GM12878 (cell line): ENCODE data around the gene TENT4B. TPM values are rescaled to one million over a fixed set of nuclear protein-coding genes. Genes with fewer than 3 reads are reported as not detected.

Experiments used
- ATAC-seq: fragments of 200-7000 bp; cut with Tn5 transposase; 3 replicates; pipeline ENCODE4 v1.9.1; 2020; ENCODE audit warnings: mild to moderate bottlenecking, moderate library complexity
- BruUV-seq: library from RNA; stranded (reverse); fragments of 400-500 nt; replicated peaks from 2 replicates; lab custom pipeline; 2021; lab: Mats Ljungman, UMichigan
- CTCF ChIA-PET: fragments of 300-600 bp; sonication (Branson Sonifier 250); formaldehyde crosslinking; extraction: SDS; loops from one replicate; lab custom pipeline; 2021; ENCODE audit warnings: inconsistent platforms; lab: Yijun Ruan, JAX
- POLR2A ChIA-PET: fragments of 350-600 bp; formaldehyde crosslinking; extraction: SDS; loops from one replicate; lab custom pipeline; 2021; ENCODE audit warnings: inconsistent platforms; lab: Charles Lee
- RAD21 ChIA-PET: fragments of 300-600 bp; sonication (Branson Sonifier 250); formaldehyde crosslinking; loops from one replicate; lab custom pipeline; 2023; ENCODE audit warnings: antibody characterized with exemption; ENCODE audit not compliant: unreplicated experiment; lab: Charles Lee
- SMC1A ChIA-PET: fragments of 300-600 bp; sonication (Branson Sonifier 250); formaldehyde crosslinking; loops from one replicate; lab custom pipeline; 2023; ENCODE audit not compliant: unreplicated experiment, uncharacterized antibody; lab: Charles Lee
- DNase-seq: peaks from one replicate; pipeline ENCODE4 v3.0.0-alpha.2; 2011; ENCODE audit warnings: low read depth, low spot score
- FAIRE-seq: peaks from 3 replicates; lab custom pipeline; 2011; peaks lifted over from hg19 to GRCh38; lab: Jason Lieb, UNC
- H2AFZ ChIP-seq: 2 replicates; pipeline ENCODE4 v1.6.0; 2011; ENCODE audit warnings: low read depth, low read length, control low read depth; ENCODE audit not compliant: control insufficient read depth
- H3K27ac ChIP-seq: 2 replicates; pipeline ENCODE4 v1.5.1; 2011; ENCODE audit warnings: control low read depth; ENCODE audit not compliant: control insufficient read depth, insufficient read depth
- H3K27me3 ChIP-seq, 2 experiments: replicated peaks in 1 of 2; 2 replicates each; pipeline versions ENCODE4 v1.6.0 to v1.6.1; 2011; ENCODE audit warnings: low read length in 1 of 2; ENCODE audit not compliant: control insufficient read depth in 2 of 2, insufficient read depth in 2 of 2
- H3K36me3 ChIP-seq, 2 experiments: 2 replicates each; pipeline ENCODE4 v1.5.1; 2011; ENCODE audit warnings: low read length in 1 of 2; ENCODE audit not compliant: control insufficient read depth in 2 of 2, insufficient read depth in 2 of 2
- H3K4me1 ChIP-seq: 2 replicates; pipeline ENCODE4 v1.6.1; 2011; ENCODE audit warnings: mild to moderate bottlenecking, low read length, moderate library complexity, mixed read lengths; ENCODE audit not compliant: control insufficient read depth, insufficient read depth
- H3K4me2 ChIP-seq: 2 replicates; pipeline ENCODE4 v1.6.0; 2011; ENCODE audit warnings: control low read depth; ENCODE audit not compliant: control insufficient read depth, insufficient read depth
- H3K4me3 ChIP-seq: fragments of 200-600 bp; sonication (generic); 2 replicates; pipeline ENCODE4 v1.5.1; 2016
- H3K79me2 ChIP-seq: 2 replicates; pipeline ENCODE4 v1.6.0; 2011; ENCODE audit warnings: low read length; ENCODE audit not compliant: control insufficient read depth, insufficient read depth
- H3K9ac ChIP-seq: 2 replicates; pipeline ENCODE4 v1.8.0; 2011; ENCODE audit warnings: low read length, control low read depth, mixed read lengths; ENCODE audit not compliant: control insufficient read depth, insufficient read depth
- H3K9me3 ChIP-seq: replicated peaks from 3 replicates; pipeline ENCODE4 v1.5.1; 2011; ENCODE audit warnings: mild to moderate bottlenecking, low read length; ENCODE audit not compliant: control insufficient read depth, insufficient read depth
- H4K20me1 ChIP-seq: 2 replicates; pipeline ENCODE4 v1.6.0; 2011; ENCODE audit not compliant: control insufficient read depth, insufficient read depth
- FOXK2 ChIP-seq: fragments of 450-650 bp; IDR thresholded peaks from 2 replicates; pipeline ENCODE4 v1.6.1; 2017; ENCODE audit warnings: mild to moderate bottlenecking, moderate library complexity
- WGBS: methylation state at CpG from one replicate; pipeline ENCODE4 v1.1.6; 2016; ENCODE audit warnings: low lambda C conversion rate; ENCODE audit not compliant: insufficient replicate concordance, insufficient coverage; ENCODE audit errors: missing lambda C conversion rate; 5-methylcytosine and 5-hydroxymethylcytosine counted together
- in situ Hi-C: fragments of 300-500 bp; cut with MboI; formaldehyde crosslinking; loops from 9 replicates; pipeline ENCODE4 v1.14.3; 2018; ENCODE audit warnings: mixed read lengths
- intact Hi-C: fragments of 100-400 bp; cut with micrococcal nuclease; formaldehyde crosslinking; loops from one replicate; pipeline ENCODE4 v1.14.2; 2022; ENCODE audit not compliant: unreplicated experiment
- polyA plus RNA-seq, 11 experiments: library from polyadenylated mRNA; depleted of rRNA in 4 of 11; unstranded in 6 of 11; stranded (reverse) in 5 of 11; fragments of >200 nt; fragmentation: Nextera tagmentation in 4 of 11; fragmentation: Illumina TruSeq in 1 of 11; extraction: Ambion mirVana in 4 of 11; extraction: Trizol in 1 of 11; gene quantifications; 1 replicate in 1 of 11; 2 replicates in 10 of 11; pipeline versions ENCODE4 v1.2.1 to v1.2.3, GENCODE V29; 2011 to 2016; ENCODE audit warnings: inconsistent platforms in 2 of 11, missing spikeins in 2 of 11, low read depth in 1 of 11
- total RNA-seq, 4 experiments: library from RNA; depleted of rRNA in 3 of 4; stranded (reverse); fragments of >200 nt in 3 of 4; fragmentation: Illumina TruSeq in 1 of 4; extraction: Trizol in 1 of 4; gene quantifications; 2 replicates each; pipeline versions ENCODE4 v1.2.1 to v1.2.3, GENCODE V29; 2013 to 2021
- TF ChIP-seq, protein P1 (sequence below): fragments of 150-350 bp; IDR thresholded peaks from 2 replicates; pipeline ENCODE4 v1.6.1; 2016; ENCODE audit warnings: low read depth, low read length
- TF ChIP-seq, protein P2 (sequence below): IDR thresholded peaks from 2 replicates; pipeline ENCODE4 v1.6.1; 2012; ENCODE audit warnings: low read depth, low read length, improper control_type of control experiment
- TF ChIP-seq, protein P3 (sequence below): IDR thresholded peaks from 2 replicates; pipeline ENCODE4 v1.6.1; 2012; ENCODE audit warnings: improper control_type of control experiment, low read depth, low read length; ENCODE audit not compliant: insufficient replicate concordance
- TF ChIP-seq, protein P4 (sequence below), 3 experiments: IDR thresholded peaks in 2 of 3; conservative IDR thresholded peaks in 1 of 3; 2 replicates each; pipeline ENCODE4 v1.5.1; 2011; ENCODE audit warnings: low read depth in 3 of 3, low read length in 3 of 3, mild to moderate bottlenecking in 3 of 3, control low read depth in 2 of 3, moderate library complexity in 2 of 3, inconsistent platforms in 1 of 3, mixed read lengths in 1 of 3; ENCODE audit not compliant: control insufficient read depth in 2 of 3, insufficient read depth in 1 of 3; ENCODE audit errors: extremely low read depth in 1 of 3

The TENT4B gene
- total and polyA plus RNA-seq, 10 of the 15 experiments (the other 5 are each of a cell fraction or from before 2014, with no cell fraction given): 4.4 to 16.7 (median 10.8) TPM

DNA sequence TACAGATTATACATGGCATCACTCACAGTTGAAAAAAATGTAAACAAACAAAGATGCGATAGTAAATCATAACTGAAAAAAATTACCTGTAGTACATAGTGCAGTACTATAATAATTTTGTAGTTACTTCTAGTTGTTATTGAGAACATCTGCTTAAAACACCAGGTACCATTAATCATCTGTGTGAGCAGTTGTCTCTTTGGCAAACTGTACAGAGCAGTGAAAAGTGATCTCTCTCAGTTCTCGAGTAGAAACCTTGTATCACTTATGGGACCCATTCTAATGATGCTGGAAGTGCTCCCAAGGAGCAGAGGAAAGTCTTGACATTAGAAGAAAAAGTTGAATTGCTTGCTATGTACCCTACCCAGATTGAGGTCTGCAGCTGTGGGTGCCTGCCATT lies 8.9 kb upstream of the TENT4B start (continued):
- TF ChIP-seq, protein P1, sequence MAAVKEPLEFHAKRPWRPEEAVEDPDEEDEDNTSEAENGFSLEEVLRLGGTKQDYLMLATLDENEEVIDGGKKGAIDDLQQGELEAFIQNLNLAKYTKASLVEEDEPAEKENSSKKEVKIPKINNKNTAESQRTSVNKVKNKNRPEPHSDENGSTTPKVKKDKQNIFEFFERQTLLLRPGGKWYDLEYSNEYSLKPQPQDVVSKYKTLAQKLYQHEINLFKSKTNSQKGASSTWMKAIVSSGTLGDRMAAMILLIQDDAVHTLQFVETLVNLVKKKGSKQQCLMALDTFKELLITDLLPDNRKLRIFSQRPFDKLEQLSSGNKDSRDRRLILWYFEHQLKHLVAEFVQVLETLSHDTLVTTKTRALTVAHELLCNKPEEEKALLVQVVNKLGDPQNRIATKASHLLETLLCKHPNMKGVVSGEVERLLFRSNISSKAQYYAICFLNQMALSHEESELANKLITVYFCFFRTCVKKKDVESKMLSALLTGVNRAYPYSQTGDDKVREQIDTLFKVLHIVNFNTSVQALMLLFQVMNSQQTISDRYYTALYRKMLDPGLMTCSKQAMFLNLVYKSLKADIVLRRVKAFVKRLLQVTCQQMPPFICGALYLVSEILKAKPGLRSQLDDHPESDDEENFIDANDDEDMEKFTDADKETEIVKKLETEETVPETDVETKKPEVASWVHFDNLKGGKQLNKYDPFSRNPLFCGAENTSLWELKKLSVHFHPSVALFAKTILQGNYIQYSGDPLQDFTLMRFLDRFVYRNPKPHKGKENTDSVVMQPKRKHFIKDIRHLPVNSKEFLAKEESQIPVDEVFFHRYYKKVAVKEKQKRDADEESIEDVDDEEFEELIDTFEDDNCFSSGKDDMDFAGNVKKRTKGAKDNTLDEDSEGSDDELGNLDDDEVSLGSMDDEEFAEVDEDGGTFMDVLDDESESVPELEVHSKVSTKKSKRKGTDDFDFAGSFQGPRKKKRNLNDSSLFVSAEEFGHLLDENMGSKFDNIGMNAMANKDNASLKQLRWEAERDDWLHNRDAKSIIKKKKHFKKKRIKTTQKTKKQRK: no peak
- TF ChIP-seq, protein P2, sequence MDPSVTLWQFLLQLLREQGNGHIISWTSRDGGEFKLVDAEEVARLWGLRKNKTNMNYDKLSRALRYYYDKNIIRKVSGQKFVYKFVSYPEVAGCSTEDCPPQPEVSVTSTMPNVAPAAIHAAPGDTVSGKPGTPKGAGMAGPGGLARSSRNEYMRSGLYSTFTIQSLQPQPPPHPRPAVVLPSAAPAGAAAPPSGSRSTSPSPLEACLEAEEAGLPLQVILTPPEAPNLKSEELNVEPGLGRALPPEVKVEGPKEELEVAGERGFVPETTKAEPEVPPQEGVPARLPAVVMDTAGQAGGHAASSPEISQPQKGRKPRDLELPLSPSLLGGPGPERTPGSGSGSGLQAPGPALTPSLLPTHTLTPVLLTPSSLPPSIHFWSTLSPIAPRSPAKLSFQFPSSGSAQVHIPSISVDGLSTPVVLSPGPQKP: no peak

DNA sequence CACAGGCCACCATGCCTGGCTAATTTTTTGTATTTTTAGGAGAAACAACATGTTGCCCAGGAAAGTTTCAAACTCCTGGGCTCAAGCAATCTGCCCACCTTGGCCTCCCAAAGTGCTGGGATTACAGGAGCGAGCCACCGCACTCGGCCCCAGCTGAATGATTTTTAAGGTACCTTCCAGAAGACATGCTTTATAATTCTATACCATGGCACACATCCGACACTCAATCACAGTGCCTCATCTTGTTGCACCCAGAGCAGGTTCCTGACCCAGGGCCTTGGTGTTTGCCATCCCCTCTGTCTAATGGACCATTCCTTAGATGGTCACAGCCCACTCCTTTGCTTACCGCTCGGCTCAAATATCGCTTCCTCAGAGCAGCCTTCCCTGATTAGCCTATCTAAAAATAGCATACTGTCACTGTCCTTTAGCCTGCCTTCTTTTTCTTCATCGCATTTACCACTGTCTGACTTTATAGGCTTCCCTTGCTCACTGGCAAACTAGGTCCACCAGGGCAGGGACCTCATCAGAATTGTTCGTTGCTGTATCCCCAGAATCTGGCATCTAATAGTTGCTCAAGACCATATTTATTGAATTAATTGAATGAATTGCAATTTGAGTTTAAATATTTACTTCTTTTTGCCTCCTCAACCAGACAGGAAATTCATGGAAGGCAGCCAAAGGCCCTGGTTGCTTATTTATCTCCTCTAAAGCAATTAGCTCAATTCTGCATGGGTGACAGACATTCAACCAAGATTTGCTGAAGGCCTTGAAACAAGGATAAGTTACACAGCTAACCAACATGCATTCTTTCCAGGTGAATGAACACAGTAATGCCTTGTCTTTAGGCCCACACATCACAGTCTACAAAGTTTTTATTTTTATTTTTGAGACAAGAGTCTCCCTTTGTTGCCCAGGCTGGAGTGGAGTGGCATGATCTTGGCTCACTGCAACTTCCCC lies 6.3 kb upstream of the TENT4B start:
- no peak for FAIRE-seq
- TF ChIP-seq, protein P3, sequence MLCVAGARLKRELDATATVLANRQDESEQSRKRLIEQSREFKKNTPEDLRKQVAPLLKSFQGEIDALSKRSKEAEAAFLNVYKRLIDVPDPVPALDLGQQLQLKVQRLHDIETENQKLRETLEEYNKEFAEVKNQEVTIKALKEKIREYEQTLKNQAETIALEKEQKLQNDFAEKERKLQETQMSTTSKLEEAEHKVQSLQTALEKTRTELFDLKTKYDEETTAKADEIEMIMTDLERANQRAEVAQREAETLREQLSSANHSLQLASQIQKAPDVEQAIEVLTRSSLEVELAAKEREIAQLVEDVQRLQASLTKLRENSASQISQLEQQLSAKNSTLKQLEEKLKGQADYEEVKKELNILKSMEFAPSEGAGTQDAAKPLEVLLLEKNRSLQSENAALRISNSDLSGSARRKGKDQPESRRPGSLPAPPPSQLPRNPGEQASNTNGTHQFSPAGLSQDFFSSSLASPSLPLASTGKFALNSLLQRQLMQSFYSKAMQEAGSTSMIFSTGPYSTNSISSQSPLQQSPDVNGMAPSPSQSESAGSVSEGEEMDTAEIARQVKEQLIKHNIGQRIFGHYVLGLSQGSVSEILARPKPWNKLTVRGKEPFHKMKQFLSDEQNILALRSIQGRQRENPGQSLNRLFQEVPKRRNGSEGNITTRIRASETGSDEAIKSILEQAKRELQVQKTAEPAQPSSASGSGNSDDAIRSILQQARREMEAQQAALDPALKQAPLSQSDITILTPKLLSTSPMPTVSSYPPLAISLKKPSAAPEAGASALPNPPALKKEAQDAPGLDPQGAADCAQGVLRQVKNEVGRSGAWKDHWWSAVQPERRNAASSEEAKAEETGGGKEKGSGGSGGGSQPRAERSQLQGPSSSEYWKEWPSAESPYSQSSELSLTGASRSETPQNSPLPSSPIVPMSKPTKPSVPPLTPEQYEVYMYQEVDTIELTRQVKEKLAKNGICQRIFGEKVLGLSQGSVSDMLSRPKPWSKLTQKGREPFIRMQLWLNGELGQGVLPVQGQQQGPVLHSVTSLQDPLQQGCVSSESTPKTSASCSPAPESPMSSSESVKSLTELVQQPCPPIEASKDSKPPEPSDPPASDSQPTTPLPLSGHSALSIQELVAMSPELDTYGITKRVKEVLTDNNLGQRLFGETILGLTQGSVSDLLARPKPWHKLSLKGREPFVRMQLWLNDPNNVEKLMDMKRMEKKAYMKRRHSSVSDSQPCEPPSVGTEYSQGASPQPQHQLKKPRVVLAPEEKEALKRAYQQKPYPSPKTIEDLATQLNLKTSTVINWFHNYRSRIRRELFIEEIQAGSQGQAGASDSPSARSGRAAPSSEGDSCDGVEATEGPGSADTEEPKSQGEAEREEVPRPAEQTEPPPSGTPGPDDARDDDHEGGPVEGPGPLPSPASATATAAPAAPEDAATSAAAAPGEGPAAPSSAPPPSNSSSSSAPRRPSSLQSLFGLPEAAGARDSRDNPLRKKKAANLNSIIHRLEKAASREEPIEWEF: no peak
- TF ChIP-seq FOXK2: no peak
- TF ChIP-seq, protein P4, sequence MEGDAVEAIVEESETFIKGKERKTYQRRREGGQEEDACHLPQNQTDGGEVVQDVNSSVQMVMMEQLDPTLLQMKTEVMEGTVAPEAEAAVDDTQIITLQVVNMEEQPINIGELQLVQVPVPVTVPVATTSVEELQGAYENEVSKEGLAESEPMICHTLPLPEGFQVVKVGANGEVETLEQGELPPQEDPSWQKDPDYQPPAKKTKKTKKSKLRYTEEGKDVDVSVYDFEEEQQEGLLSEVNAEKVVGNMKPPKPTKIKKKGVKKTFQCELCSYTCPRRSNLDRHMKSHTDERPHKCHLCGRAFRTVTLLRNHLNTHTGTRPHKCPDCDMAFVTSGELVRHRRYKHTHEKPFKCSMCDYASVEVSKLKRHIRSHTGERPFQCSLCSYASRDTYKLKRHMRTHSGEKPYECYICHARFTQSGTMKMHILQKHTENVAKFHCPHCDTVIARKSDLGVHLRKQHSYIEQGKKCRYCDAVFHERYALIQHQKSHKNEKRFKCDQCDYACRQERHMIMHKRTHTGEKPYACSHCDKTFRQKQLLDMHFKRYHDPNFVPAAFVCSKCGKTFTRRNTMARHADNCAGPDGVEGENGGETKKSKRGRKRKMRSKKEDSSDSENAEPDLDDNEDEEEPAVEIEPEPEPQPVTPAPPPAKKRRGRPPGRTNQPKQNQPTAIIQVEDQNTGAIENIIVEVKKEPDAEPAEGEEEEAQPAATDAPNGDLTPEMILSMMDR (IDR thresholded peaks at IDR 0.05 in 2 of 3, conservative IDR thresholded peaks at IDR 0.05 in 1 of 3; ENCODE audit: control insufficient read depth in 2 of 3, extremely low read depth in 1 of 3, insufficient read depth in 1 of 3, low read depth in 3 of 3, low read length in 3 of 3): no peak

More for the DNA sequence above, 6.3 kb upstream of the TENT4B start:
- H3K4me1 ChIP-seq: peaks cover 4% of the 10 kb centered on the region
- no peaks in the 10 kb centered on the region for H3K27me3 ChIP-seq
- ATAC-seq (no peak), DNase-seq (no peak)
- intact Hi-C loops (no loop called here), in situ Hi-C loops (no loop called here)
- no TSS peak for BruUV-seq
- ChIA-PET SMC1A (interaction anchor here (1.0 kb wide), 1 partner anchor 64 kb away, joined by 3 read pairs; no protein-coding TSS in a partner anchor), POLR2A (no interaction called here), RAD21 (interaction anchor here (1.2 to 1.7 kb wide), 2 partner anchors 64 to 79 kb away, joined by 4 to 5 read pairs; no protein-coding TSS in a partner anchor), CTCF (interaction anchor here (1.3 to 2.5 kb wide), 2 partner anchors 64 to 79 kb away, joined by 6 to 9 read pairs; no protein-coding TSS in a partner anchor)
- WGBS: 91% methylated on average over 9 of the region's 9 CpGs
- no peak overlapping the region for H3K27ac ChIP-seq
- H2AFZ ChIP-seq: no peak overlapping the region
- no peak overlapping the region for H3K9ac ChIP-seq
- H3K9me3 ChIP-seq: no peaks in the 10 kb centered on the region
- H3K4me3 ChIP-seq: no peak overlapping the region
- H4K20me1 ChIP-seq: no peaks in the 10 kb centered on the region
- no peaks in the 10 kb centered on the region for H3K79me2 ChIP-seq
- no peaks in the 10 kb centered on the region for H3K36me3 ChIP-seq
- H3K4me2 ChIP-seq: no peak overlapping the region
